Activated T-cell treated with anti-CD3 and anti-CD28 coated beads for 4 hours (primary cell): ENCODE data around the gene DEFB121.
"Not testable (repeated sequence)": the region's sequence is repeated elsewhere in the genome, so short reads cannot be mapped to it uniquely, and the experiment has no call there.

ENCODE experiments used
- DNase-seq: peaks from one replicate; pipeline ENCODE4 v3.0.0-alpha.2; 2020

Gene DEFB121, protein sequence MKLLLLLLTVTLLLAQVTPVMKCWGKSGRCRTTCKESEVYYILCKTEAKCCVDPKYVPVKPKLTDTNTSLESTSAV

DNA sequence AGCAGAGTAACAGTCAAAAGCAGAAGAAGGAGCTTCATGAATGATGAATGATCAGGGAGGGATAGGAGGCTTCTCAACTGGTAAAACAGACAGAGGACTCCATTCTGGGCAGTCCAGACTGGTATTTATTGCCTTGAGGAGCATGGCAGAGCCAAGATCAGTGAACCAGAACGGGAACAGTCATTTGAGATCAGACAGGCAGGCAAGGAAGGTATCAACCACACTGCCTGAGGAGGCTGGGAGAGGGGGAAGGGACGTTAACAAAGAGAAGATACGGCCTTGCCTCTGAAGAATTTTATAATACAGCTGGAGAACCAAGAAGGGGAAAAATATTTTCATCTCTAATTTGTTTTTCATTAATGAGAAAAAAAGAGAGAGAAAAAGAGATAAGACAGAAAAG lies at the start of gene DEFB121:
TSS of gene DEFB121 (minus strand) at position 101 of the 400 bp plus-strand sequence. CDS start at position 38, 63 bp downstream.
- no peak for DNase-seq

DNA sequence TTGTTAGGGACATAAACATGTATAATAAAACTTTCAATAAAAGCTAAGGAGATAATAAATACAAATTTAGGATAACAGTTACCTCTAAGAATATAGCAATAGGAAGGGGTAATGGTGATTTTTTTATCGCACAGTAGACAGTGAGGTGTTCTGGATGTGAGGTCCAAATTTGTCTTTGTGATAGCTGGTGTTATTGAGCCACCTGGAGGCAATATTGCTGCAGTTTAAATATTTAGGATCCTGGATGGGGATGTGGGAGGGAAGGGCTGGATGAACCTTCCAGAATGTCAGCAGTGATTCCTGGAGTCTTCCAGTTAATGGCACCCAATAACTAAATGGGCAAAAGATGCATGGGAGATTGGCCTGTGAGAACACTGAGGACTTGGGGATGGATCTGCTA lies 48.3 kb upstream of the DEFB121 start:
- no peak for DNase-seq

DNA sequence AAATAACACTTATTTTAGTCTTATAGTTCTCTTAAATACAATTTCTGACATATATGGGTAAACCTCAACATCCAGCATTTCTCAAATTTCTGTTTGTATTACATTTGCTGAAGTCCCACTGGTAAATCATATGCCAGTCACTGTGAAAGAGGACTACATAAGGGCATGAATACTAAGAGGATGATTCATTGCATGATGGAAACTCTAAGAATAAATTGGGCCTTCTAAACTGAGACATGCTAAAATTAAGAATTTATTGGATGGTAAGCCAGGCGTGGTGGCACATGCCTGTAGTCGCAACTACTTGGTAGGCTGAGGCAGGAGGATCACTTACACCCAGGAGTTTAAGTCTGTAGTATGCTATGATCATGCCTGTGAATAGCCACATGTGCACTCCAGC lies 46.6 kb upstream of the DEFB121 start:
- no peak for DNase-seq

DNA sequence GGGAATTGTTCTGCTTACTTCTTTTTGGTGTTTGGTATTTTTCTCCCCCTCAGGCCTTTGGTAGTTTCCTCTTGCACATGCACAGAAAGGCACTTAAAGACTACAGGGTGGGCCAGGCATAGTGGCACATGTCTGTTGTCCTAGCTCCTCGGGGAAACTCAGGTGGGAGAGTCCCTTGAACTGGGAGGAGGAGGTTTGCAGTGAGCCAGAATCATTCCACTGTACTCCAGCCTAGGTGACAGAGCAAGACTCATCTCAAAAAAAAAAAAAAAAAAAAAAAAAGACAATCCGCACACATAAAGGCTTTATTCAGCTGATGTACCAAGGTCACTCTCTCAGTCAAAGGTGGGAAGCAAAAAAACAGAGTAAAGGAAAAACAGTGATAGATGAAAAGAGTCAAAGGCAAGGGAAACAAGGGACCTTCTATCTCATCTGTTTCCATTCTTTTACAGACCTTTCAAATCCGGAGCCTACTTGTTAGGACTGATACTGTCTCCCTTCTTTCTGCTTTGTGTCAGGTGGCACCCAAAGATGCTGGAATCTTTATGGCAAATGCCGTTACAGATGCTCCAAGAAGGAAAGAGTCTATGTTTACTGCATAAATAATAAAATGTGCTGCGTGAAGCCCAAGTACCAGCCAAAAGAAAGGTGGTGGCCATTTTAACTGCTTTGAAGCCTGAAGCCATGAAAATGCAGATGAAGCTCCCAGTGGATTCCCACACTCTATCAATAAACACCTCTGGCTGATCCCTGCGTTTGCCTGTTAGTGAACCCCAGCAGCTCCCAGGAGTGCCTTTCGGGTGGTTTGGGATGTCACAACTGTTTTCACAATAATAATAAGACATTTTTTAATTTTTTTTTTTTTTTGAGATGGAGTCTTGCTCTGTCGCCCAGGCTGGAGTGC lies 43.7 kb upstream of the DEFB121 start:
- no peak for DNase-seq

DNA sequence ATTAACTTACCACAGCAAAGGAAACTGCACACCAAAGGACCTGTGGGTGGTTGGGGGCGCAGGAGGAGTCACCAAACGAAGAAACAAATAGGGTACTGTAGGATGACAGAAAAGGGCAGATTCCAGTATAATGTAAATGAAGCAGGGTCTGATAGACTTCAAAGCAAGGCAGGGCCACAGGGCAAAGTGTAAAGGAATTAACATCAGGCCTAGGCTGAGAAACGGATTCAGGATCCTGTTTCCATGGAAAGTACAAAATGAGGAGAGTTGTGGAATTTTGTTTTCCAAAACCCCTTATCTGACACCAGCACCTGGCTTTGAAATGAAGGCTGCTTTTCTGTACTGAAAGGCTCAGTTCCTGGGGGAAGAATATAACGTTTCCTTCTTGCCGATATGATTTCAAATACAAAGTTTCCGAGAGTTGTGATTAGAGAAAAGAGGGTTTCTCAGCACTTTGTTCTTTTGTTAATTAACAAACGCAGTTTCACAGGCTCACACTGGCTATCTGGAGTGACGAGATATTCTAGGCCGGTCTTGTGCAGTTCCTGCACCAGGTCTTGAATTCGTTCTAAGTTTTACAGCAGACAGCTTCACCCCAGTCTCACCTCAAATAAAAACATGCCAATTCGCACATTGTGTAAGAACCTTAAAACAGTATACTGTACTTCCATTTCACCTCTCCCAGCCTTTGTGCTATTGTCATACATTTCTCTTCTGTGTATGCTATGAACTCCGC lies 40.2 kb upstream of the DEFB121 start:
- no peak for DNase-seq

DNA sequence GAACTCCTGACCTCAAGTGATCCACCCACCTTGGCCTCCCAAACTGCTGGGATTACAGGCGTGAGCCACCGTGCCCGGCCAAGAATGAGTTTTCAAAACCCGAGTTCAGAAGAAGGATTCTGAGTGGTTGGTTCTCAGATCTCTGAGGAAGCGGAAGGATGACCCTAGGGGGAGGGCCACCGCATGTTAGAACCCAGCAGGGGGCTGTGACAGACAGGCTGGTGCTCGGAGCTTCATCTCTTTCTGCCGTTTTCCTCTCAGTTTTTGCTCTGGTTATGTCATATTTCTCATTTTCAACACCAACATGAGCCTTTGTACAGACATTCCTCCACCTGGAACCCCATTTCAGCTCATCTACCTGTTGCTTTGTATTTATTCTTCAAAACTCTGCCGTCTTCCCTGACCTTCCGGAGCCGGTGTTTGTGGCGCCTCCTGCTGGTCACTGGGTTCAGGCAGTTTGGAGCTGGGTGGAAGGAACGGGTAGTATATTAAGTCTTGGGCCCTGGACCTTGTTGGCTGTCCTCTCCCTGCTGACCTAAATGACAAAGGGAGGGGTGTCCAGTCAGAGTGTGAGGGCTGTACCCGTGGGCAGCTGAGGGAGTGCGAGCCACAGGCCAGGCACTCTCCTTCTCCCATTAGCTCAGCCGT lies 34.1 kb upstream of the DEFB121 start, which contains the start of gene DEFB123:
TSS of gene DEFB123 (plus strand) at position 621 of the 648 bp plus-strand sequence. CDS start 67 bp downstream, outside the sequence.
- no peak for DNase-seq

DNA sequence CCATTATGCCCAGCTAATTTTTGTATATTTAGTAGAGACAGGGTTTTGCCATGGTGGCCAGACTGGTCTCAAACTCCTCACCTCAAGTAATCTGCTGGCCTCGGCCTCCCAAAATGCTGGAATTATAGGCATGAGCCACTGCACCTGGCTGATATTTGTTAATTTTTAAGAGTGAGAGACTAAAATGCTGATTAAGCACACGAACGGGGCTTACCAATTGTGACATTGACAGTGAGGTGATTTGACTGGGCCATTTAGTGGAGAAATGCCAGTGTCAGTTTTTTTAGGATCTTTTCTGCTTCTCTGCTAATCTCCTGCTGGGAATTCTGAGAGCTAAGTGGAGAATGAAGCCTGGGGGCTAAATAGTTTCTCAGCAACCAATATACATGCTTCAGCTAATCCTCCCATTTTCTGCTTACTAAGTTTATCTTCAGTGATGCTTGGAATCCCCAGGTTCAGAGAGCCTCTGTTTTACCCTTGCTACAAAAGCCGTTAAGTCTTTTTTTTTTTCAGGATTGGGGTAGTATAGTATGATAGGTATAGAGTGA lies 24.6 kb upstream of the DEFB121 start:
- DNase-seq, result no peak

DNA sequence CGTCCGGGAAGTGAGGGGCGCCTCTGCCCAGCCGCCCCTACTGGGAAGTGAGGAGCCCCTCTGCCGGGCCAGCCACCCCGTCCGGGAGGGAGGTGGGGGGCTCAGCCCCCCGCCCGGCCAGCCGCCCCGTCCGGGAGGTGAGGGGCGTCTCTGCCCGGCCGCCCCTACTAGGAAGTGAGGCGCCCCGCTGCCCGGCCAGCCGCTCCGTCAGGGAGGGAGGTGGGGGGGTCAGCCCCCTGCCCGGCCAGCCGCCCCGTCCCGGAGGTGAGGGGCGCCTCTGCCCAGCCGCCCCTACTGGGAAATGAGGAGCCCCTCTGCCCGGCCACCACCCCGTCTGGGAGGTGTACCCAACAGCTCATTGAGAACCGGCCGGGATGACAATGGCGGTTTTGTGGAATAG lies 21.6 kb upstream of the DEFB121 start:
- not testable (repeated sequence) for DNase-seq

DNA sequence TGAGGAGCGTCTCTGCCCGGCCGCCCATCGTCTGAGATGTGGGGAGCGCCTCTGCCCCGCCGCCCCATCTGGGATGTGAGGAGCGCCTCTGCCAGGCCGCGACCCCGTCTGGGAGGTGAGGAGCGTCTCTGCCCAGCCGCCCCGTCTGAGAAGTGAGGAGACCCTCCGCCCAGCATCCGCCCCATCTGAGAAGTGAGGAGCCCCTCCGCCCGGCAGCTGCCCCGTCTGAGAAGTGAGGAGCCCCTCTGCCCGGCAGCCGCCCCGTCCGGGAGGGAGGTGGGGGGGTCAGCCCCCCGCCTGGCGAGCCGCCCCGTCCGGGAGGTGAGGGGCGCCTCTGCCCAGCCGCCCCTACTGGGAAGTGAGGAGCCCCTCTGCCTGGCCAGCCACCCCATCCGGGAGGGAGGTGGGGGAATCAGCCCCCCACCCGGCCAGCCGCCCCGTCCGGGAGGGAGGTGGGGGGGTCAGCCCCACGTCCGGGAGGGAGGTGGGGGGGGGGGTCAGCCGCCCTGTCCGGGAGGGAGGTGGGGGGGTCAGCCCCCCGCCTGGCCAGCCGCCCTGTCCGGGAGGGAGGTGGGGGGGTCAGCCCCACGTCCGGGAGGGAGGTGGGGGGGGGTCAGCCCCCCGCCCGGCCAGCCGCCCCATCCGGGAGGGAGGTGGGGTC lies 21.0 kb upstream of the DEFB121 start:
- not testable (repeated sequence) for DNase-seq

DNA sequence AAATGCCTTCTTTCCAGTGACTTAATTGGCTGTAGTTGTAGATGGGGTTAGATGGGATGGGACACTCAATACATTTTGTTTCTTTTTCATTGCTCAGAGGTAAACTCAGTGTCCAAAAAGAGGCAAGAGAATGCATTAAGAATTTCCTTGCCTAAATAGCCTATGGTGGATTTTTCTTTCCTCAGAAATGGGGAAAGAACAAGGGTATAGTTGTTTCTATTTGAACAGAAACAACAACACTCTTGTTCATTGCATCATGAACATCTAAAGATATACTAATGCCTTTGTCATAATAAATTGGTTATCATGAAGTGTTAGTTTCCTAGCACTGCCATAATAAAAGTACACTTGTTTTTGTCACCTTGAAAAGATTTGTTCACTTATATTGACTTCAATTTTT lies 19.8 kb upstream of the DEFB121 start:
- DNase-seq, result no peak

DNA sequence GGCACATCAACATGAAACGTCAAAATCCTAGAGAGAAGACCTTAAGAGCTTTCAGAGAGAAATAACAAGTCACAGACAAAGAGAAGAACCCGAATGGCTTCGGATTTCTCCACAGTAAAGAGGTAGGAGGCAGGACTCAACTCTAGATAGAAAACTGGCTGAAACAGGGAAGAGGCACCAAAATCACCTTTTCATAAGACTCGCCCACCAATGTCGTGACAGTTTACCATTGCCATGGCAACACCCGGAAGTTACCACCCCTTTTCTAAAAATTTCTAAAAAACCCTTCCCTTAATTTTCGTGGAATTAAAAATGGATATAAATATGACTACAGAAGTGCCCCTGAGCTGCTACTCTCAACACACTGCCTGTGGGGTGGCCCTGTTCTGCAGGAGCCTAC lies 12.3 kb upstream of the DEFB121 start:
- no peak for DNase-seq

DNA sequence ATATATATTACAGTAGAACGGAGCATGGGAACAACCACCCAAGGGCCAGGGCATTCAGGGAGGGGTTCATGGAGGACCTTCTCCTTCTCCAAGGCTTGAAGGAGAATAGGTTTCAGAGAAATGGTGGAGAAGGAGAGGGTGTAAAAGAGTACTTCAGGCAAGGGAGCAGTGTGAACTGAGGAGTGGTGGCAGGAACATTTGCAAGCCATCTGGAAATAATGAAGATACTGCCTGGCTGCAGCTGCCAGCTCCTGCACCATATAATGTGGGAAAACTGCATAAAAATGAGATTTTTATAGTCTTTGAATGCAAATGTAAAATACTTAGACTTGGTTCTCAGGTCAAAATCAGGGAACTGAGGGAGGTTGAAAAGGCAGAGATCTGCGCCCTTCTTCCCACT lies 9.6 kb upstream of the DEFB121 start:
- no peak for DNase-seq

DNA sequence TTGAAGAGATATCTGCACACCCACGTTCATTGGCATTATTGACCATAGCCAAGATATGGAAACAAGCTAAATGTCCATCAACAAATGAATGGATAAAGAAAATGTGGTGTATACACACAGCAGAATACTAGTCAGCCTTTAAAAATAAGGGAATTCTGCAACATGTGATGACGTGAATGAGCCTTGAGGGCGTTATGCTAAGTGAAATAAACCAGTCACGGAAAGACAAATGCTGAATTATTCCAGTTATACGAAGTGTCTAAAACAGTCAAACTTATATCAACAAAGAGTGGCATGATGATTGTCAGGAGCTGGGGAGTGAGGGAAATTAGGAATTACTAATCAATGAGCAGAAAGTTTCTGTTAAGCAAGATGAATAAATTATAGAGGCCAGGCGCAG lies 8.4 kb upstream of the DEFB121 start:
- DNase-seq, result no peak

DNA sequence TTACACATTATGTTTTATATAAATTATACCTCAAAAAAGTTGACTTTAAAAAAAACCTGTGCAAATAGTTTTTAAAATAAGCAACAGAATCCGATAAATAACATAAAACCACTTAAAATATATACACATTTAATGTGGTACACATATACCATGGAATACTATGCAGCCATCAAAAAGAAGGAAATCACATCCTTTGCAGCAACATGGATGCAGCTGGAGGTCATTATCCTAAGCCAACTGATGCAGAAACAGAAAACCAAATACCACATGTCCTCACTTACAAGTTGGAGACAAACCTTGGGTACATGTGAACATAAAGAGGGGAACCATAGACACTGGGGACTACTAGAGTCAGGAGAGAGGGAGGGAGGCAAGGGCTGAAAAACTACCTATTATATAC lies 4.0 kb upstream of the DEFB121 start:
- no peak for DNase-seq

DNA sequence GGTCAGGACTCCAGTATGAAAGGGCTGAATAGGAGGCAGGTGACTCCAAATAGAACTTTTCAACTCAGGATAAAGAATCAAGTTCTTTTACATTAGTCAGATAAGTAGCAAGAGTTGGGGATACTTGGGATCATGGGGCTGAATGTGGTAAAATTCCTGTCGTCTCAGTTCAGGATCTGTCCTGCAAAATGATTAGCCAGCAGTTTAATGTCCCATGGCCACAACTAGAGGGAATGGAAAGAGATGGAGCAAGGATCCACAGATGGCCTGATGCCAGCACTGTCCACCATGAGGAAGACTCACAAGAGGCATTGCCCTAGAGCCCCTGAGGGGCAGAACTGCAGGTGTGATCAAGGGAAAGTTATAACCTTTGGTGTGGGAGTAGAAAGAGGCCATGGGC lies 2.1 kb downstream of the DEFB121 start:
- no peak for DNase-seq

DNA sequence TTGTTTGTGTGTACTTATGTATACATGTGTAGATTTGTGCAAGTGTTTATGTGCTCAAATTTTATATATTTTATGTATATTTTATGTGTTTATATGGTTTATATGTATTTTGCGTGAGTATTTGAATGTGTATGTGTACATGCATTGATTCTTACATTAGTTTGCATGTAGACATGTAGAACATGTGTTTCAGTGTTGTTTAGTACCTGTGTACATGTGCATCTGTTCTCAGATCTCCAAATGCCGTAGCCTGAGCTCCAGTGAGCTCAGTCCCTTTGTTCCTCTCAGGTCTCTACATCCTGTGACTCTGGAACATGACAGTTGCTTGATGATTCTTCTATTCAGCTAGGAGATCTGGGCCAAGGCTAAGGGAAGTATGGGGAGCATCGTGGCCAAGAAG lies 11.1 kb downstream of the DEFB121 start:
- DNase-seq, result no peak

DNA sequence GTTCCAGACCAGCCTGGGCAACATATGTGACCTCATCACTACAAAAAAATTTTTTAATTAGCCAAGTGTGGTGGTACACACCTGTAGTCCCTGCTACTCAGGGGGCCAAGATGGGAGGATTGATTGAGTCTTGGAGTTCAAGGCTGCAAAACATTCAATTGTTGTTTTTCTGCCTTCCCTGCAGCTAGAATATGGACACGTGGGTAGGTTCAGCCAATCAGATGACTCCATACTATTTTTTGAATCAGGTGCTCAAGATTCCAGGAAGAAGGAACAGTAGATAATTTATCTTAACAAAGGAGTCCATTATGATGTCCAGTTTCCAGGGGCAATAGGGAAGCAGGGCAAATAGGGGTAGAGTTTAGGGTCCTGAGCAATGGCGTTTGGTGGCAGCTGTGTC lies 13.2 kb downstream of the DEFB121 start:
- DNase-seq, result no peak

DNA sequence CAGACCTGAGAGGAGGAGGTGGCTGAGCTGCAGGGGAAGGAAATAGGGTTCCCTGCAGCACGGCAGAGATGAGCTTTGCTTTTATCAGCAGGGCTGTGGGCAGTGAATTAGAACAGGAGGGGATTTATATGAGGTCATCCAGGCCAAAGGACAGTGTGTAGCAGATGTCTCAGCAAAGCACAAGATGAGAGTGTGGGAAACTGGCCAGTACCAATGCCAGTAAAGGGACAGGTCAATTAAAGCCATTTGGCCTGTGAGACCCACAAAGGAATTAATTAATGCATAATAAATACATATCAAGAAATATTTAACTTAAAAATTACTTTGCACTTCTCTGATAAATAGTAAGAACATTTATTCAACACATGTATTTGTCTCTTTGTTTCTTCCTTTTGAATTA lies 15.5 kb downstream of the DEFB121 start, which contains the start of gene DEFB119:
TSS of gene DEFB119 (minus strand) at position 101 of the 400 bp plus-strand sequence. CDS start 107 bp downstream, outside the sequence.
- DNase-seq, result no peak

DNA sequence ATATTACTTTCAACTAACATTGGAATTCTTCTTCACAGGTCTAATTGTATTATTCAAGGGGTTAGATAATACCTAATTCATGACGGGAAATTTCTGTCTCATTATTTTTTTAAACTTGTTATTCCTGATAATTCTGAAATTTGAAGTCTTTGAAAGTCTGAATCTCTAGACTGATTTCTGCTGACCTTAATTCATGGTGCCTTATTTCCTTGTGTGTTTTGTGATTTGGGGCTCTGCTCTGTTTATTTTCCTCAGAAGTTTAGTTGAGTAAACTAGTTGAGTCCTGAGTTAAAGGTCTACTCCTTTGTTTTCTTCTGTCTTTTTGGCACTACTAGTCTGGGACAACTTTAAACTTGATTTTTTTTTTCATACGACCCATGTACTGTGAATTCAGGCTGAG lies 31.7 kb downstream of the DEFB121 start:
- DNase-seq, result no peak

DNA sequence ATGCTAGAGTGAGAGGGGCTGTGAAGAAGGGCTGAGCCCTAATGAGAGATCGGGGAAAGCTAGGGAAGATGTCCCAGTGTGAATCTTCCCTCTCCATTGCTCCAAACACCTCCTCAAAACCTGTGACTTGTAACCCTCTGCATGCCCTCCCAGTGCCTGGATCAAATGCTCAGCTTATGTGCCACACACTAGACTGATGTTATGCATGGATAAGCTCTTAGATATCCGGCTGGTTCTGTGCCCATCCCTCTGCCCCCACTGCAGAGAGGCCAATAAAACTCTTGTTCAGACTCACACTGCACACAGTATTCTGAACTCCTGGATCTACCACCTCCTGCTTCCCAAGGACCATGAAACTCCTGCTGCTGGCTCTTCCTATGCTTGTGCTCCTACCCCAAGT lies 37.7 kb downstream of the DEFB121 start, which contains the start of gene DEFB118:
TSS of gene DEFB118 (plus strand) at position 301 of the 400 bp plus-strand sequence. CDS start at position 351, 50 bp downstream.
- no peak for DNase-seq

DNA sequence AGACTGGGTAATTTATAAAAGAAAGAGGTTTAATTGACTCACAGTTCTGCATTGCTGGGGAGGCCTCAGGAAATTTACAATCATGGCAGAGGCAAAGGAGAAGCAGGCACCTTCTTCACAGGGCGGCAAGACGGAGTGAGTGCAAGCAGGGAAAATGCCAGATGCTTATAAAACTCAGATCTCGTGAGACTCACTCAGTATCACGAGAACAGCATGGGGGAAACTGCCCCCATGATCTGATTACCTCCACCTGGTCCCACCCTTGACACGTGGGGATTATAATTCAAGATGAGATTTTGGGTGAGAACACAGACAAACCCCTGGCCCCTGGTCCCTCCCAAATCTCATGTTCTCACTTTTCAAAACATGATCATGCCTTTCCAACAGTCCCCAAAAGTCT lies 41.7 kb downstream of the DEFB121 start:
- not testable (repeated sequence) for DNase-seq

DNA sequence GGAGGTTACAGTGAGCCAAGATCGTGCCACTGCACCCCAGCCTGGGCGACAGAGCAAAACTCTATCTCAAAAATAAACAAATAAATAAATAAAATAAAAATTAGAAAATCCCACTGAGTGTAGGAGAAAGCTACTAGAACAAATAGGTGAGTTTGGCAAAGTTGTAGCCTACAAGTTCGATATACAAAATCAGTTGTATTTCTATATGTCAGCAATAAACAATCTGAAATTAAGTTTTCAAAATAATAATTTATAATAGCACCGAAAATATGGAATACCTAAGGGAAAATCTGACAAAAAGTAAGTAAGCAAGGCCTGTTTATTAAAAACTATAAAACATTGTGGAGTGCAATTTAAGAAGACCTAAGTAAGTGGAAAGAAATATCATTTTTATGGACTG lies 42.7 kb downstream of the DEFB121 start:
- DNase-seq, result no peak
